ENCODE data around the gene C20orf204.

GRCh38 chr20:64049060-64049877 lies 13.3 kb downstream of the C20orf204 start, which contains the start of gene SOX18:
- TF ChIP-seq, protein P1, sequence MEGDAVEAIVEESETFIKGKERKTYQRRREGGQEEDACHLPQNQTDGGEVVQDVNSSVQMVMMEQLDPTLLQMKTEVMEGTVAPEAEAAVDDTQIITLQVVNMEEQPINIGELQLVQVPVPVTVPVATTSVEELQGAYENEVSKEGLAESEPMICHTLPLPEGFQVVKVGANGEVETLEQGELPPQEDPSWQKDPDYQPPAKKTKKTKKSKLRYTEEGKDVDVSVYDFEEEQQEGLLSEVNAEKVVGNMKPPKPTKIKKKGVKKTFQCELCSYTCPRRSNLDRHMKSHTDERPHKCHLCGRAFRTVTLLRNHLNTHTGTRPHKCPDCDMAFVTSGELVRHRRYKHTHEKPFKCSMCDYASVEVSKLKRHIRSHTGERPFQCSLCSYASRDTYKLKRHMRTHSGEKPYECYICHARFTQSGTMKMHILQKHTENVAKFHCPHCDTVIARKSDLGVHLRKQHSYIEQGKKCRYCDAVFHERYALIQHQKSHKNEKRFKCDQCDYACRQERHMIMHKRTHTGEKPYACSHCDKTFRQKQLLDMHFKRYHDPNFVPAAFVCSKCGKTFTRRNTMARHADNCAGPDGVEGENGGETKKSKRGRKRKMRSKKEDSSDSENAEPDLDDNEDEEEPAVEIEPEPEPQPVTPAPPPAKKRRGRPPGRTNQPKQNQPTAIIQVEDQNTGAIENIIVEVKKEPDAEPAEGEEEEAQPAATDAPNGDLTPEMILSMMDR (IDR thresholded peaks at IDR 0.05; ENCODE audit: extremely low read depth in 1 of 2, insufficient read depth in 1 of 2, low read depth in 1 of 2, low read length in 2 of 2): no peak
- peak; percentile 93 for TF ChIP-seq POLR2A (IDR thresholded peaks at IDR 0.05; ENCODE audit: low read depth, low read length)
- TF ChIP-seq MYC (IDR thresholded peaks at IDR 0.05; ENCODE audit: low read depth, low read length): no peak
- no peak for TF ChIP-seq GATA2 (IDR thresholded peaks at IDR 0.05; ENCODE audit: insufficient read depth, insufficient read length, low read depth, low read length)

Measured in endothelial cell of umbilical vein (primary cell).